GM18502 (cell line): ENCODE results near the gene C8B.

Experiments
- ATAC-seq: cut with Tn5 transposase; IDR thresholded peaks from one replicate; pipeline ENCODE4 v1.9.1; 2021; ENCODE audit warnings: mild to moderate bottlenecking; ENCODE audit not compliant: unreplicated experiment, poor library complexity

C8B gene

DNA sequence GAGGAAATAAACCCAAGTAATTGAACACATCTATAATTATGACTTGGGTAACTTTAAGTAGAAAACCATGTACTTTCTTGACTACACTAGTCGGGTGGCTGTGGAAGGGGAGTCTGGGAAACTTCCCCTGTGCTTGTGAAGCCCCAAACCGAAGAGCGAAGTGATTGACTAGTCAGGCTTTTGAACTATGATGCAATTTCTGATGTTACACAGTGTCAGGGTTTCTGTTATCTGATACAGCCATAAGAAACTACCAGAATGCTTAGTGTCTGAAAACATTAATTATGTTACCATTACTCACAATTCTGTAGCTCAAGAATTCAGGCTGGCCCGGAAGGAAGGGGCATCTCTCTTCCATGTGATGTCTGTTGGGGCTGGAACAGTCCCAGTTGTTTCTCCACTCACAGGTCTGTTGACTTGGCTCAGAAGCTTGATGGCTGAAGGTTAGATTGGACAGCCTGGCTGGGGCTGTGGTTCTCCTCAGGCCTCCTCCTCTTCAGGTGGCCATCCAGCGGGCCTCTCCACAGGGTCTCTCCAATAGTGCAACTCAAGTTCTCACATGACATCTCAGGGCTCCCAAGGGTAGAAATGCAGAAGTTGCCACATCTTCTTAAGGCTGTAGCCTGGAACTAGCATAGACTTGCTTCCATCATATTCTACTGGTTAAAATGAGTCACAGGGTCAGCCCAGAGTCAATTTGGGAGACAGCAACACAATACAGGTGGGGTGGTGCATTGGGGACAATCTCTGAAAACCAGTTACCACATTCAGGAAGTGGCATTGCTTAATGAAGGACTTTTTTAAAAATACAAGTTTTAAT is 8.3 kb upstream of the C8B start:
- no peak for ATAC-seq

DNA sequence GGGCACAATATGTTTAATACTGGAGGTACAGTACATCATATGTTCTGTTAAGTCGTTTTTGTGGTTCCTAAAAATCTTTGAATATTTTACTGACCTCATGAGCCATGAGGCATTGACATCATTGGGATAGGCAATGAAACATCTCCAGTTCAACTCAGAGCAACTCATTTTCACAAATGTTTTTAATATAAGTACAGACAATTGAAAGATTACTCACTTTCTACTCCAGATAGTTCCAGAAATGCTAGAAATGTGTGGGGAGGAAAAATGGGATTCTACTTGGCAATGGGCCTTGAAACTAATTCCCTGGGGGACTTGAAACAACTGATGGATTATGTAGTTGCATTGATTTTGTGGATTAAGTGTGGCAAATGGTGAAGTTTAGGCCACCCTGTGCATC is 7.2 kb upstream of the C8B start:
- no peak for ATAC-seq

DNA sequence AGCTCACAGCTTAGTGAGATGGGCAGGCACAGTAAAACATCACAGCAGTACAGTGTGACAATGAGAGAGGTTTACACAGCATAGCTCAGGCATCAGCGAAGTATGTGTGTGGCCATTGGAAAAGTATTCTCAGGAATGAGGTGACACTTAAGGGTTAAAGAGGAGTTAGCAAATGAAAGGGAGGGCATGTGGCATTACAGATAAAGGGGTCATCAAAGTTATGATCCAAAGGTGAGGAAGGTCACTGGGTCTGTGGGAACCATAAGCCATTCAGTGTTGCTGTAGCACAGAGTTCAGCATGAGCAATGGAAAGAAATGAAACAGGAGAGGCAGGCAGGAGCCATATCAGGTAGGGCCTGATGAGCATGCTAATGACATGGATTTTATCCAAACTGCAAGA is 4.5 kb upstream of the C8B start:
- ATAC-seq, result no peak

- no peak for ATAC-seq
Observed at GRCh38 chr1:56968878-56969495, 3.2 kb upstream of the C8B start.

GRCh38 chr1:56967900-56968832 is 2.4 kb upstream of the C8B start:
- ATAC-seq, result no peak

DNA sequence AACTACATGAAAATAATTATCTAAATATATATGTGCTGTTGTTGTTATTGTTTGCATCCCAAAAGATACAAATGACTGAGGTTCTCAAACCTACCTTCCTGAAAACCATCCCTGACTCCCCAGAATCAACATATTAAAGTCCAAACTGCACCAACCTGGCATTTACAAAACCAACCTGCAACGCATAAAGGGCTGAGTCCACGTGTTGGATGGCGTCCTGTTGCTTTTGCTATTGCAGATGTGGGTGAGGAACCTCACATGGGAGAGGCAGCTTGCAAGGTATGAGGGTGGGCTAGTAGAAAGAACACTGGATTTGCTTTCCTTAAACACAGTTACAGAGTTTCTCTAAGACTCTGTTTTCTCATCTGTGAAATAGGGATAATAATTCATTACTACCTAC is 1.5 kb upstream of the C8B start:
- ATAC-seq, result no peak

GRCh38 chr1:56966698-56966999 is 834 bp upstream of the C8B start:
- no peak for ATAC-seq

GRCh38 chr1:56965191-56965590 is 624 bp downstream of the C8B start:
- no peak for ATAC-seq

DNA sequence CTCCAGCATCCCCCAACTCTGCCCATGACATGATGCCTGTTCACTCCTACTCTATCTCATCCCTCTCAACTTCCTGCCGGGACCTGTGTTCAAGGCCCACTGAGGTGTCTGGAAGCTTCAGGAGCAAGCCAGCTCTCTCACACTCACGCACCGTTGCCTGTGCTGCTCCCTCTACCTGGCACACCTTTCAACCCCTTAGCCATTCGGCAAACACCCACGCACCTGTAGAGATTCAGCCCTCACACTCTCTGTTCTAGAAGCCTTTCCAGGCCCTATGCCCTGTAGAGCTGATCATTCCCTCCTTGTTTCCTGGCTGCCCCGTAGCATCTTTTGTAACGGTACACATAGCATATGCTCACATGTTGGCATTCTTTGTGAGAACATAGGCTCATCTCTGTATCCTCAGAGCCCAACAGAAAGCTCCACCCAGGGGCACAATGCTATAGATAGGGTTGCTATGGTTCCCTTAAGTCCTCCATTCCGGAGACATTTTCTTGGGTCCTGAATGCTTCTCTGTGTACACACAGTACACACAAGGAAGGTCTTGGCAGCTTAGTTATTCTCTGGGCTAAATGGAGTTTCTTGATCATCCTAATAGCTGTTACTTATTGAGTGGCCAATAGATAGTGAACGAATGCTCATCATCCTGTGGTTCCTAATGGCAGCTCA is 1.3 kb downstream of the C8B start:
- ATAC-seq, result no peak

GRCh38 chr1:56963667-56964066 is 2.1 kb downstream of the C8B start:
- ATAC-seq, result no peak

GRCh38 chr1:56961426-56961825 is 4.4 kb downstream of the C8B start:
- no peak for ATAC-seq

- ATAC-seq, result no peak
Observed at GRCh38 chr1:56958526-56958925, 7.3 kb downstream of the C8B start.

GRCh38 chr1:56957931-56958330 is 7.9 kb downstream of the C8B start:
- no peak for ATAC-seq

DNA sequence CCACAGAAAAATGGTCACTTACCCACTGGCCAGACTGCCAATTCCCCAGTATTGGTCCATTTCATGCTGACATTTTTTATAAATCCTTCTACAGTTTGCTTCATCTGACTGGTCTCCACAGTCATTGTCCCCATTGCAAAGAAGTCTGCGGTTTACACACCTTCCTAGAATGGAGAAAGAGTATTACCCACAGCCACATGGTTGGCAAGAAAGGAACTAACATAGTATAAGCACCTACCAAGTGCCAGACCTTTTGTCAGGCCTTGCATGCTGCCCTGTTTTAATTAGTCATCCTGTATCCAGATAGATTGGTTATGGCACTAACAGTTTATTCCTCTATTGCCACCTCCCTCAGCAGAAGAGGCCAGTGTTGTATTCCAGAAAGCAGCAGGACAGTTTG is 11.2 kb downstream of the C8B start:
- ATAC-seq, result no peak

GRCh38 chr1:56953386-56953785 is 12.4 kb downstream of the C8B start:
- ATAC-seq, result no peak

DNA sequence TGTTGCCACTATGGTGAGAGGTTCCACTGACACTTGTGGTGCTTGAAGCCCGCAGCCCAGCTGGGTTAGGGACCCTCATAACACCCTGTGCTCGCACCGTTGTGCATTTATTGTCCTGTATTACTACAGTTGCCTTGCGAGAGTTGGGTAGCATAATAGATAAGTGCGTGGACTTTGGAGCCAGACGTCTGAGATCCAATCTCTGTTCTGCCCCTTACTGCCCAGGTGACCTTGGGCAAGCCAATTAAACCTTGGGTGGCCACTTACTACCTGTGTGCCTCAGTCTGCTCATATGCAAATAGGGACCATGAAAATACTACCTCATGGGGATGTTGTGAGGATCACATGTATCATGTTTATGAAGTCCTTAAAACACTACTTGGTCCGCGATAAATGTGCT is 13.3 kb downstream of the C8B start:
- no peak for ATAC-seq

GRCh38 chr1:56948403-56949023 is 17.3 kb downstream of the C8B start:
- no peak for ATAC-seq

DNA sequence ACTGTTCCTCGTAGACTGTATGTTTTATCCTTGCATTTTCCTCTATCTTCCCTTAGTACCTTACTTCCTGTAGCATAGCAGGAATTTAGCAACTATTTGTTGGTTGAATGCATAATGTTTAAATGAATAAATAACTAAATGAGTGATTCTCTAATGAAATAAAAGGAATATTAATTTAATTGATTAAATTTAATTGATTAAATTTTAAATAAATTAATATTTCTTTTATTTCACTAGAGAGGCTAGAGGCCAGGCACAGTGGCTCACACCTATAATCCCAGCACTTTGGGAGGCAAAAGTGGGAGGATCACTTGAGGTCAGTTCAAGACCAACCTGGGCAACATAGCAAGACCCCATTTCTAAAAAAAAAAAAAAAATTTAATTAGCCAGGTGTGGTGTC is 25.8 kb downstream of the C8B start:
- ATAC-seq, result no peak

GRCh38 chr1:56939209-56939608 is 26.6 kb downstream of the C8B start:
- no peak for ATAC-seq

- no peak for ATAC-seq
Observed at GRCh38 chr1:56938646-56939045, 27.2 kb downstream of the C8B start.
